Measurements from ENCODE around the gene FAM229B.

FAM229B gene

DNA sequence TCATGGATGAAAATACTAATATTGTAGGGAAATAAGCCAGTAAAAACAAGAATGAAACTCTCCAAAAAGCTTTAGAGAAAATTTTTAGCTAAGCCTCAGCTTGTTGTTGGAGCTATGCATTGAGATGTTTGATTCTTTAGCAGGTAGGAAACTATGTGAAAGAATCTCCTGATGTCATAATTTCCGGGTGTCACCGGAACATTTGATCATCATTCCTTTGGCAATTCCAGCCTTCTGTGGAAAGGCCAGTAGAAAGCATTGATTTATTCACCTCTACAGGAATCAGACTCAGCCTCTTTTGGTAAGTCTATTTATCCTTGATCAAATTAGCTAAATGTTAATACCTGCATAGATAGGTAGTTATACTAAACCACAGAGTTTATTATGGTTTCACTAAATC is 9.5 kb downstream of the FAM229B start:
- TF ChIP-seq POLR2AphosphoS5 (IDR thresholded peaks at IDR 0.05; ENCODE audit: low read depth, low read length) (no peak), TAF1 (IDR thresholded peaks at IDR 0.05; ENCODE audit: borderline replicate concordance, insufficient read depth, low read length) (no peak), SIN3A (IDR thresholded peaks at IDR 0.05; ENCODE audit: borderline replicate concordance, insufficient read depth, low read length) (no peak), FOXP2 (optimal IDR thresholded peaks at IDR 0.05; ENCODE audit: borderline replicate concordance, extremely low read depth, extremely low read length, insufficient read depth) (no peak)
- TF ChIP-seq, protein P1, sequence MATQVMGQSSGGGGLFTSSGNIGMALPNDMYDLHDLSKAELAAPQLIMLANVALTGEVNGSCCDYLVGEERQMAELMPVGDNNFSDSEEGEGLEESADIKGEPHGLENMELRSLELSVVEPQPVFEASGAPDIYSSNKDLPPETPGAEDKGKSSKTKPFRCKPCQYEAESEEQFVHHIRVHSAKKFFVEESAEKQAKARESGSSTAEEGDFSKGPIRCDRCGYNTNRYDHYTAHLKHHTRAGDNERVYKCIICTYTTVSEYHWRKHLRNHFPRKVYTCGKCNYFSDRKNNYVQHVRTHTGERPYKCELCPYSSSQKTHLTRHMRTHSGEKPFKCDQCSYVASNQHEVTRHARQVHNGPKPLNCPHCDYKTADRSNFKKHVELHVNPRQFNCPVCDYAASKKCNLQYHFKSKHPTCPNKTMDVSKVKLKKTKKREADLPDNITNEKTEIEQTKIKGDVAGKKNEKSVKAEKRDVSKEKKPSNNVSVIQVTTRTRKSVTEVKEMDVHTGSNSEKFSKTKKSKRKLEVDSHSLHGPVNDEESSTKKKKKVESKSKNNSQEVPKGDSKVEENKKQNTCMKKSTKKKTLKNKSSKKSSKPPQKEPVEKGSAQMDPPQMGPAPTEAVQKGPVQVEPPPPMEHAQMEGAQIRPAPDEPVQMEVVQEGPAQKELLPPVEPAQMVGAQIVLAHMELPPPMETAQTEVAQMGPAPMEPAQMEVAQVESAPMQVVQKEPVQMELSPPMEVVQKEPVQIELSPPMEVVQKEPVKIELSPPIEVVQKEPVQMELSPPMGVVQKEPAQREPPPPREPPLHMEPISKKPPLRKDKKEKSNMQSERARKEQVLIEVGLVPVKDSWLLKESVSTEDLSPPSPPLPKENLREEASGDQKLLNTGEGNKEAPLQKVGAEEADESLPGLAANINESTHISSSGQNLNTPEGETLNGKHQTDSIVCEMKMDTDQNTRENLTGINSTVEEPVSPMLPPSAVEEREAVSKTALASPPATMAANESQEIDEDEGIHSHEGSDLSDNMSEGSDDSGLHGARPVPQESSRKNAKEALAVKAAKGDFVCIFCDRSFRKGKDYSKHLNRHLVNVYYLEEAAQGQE (IDR thresholded peaks at IDR 0.05; ENCODE audit: insufficient read depth in 1 of 2, low read depth in 2 of 2, low read length in 2 of 2), result no peak

DNA sequence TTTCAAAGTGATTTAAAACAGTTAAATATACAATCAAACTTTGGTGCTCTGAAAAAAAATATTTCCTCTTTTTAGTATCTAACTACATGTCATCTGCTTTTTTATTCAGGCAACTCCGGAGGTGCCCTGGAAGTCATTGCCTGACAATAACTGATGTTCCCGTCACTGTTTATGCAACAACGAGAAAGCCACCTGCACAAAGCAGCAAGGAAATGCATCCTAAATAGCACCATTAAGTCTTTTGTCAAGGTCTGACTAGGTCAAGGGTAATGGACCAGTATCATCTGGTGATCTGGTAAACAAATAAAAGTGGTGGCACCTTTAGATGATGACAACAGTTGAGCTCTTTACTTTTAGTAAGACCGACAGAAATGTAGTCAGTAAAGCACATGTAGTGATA is 13.2 kb downstream of the FAM229B start:
- TF ChIP-seq, protein P1 (IDR thresholded peaks at IDR 0.05; ENCODE audit: insufficient read depth in 1 of 2, low read depth in 2 of 2, low read length in 2 of 2), result no peak
- TF ChIP-seq SIN3A (IDR thresholded peaks at IDR 0.05; ENCODE audit: borderline replicate concordance, insufficient read depth, low read length), result no peak
- no peak for TF ChIP-seq POLR2AphosphoS5 (IDR thresholded peaks at IDR 0.05; ENCODE audit: low read depth, low read length)
- TF ChIP-seq TAF1 (IDR thresholded peaks at IDR 0.05; ENCODE audit: borderline replicate concordance, insufficient read depth, low read length), result no peak
- no peak for TF ChIP-seq FOXP2 (optimal IDR thresholded peaks at IDR 0.05; ENCODE audit: borderline replicate concordance, extremely low read depth, extremely low read length, insufficient read depth)

DNA sequence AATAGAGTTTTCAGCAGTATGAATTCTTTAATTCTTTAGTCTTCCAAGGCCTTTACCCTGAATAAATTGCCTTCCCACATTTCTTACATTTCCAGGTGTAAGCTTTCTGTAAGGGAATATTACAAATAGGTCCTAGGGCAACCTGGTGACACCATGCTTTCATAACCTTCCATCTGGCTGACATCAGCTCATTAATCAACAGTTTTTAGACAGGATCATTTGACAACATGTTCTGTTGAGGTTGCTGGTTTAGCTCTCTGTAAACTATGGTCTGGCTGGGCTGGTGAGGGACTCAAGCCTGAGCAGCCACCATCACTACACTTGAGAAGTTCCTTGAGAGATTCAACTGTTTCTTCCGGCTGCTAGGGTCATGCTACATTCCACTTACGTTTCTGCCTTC is 19.2 kb downstream of the FAM229B start:
- TF ChIP-seq SIN3A (IDR thresholded peaks at IDR 0.05; ENCODE audit: borderline replicate concordance, insufficient read depth, low read length) (no peak), TAF1 (IDR thresholded peaks at IDR 0.05; ENCODE audit: borderline replicate concordance, insufficient read depth, low read length) (no peak), POLR2AphosphoS5 (IDR thresholded peaks at IDR 0.05; ENCODE audit: low read depth, low read length) (no peak), FOXP2 (optimal IDR thresholded peaks at IDR 0.05; ENCODE audit: borderline replicate concordance, extremely low read depth, extremely low read length, insufficient read depth) (no peak)
- TF ChIP-seq, protein P1 (IDR thresholded peaks at IDR 0.05; ENCODE audit: insufficient read depth in 1 of 2, low read depth in 2 of 2, low read length in 2 of 2), result no peak

DNA sequence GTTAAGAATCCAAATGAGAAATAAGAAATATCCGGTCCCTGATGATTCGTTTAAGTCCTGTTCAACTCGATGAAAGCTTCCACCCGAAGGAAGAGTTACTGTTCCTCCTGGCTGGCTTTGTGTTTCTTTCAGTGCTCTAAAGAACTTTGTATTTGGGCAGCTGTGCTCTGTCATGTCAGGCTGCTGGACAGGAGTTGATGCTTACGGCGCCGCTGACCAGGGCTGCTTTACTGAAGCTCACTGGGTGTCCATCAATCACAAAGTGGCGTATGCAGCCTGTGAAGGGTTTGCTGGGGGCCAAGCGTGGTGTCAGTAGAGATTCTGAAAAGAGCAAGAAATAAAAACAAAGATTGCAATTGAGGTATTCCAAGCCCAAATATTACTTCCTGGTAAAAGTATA is 21.9 kb downstream of the FAM229B start:
- TF ChIP-seq SIN3A (IDR thresholded peaks at IDR 0.05; ENCODE audit: borderline replicate concordance, insufficient read depth, low read length), result no peak
- TF ChIP-seq POLR2AphosphoS5 (IDR thresholded peaks at IDR 0.05; ENCODE audit: low read depth, low read length), result no peak
- TF ChIP-seq, protein P1 (IDR thresholded peaks at IDR 0.05; ENCODE audit: insufficient read depth in 1 of 2, low read depth in 2 of 2, low read length in 2 of 2), result no peak
- no peak for TF ChIP-seq FOXP2 (optimal IDR thresholded peaks at IDR 0.05; ENCODE audit: borderline replicate concordance, extremely low read depth, extremely low read length, insufficient read depth)
- TF ChIP-seq TAF1 (IDR thresholded peaks at IDR 0.05; ENCODE audit: borderline replicate concordance, insufficient read depth, low read length), result no peak

DNA sequence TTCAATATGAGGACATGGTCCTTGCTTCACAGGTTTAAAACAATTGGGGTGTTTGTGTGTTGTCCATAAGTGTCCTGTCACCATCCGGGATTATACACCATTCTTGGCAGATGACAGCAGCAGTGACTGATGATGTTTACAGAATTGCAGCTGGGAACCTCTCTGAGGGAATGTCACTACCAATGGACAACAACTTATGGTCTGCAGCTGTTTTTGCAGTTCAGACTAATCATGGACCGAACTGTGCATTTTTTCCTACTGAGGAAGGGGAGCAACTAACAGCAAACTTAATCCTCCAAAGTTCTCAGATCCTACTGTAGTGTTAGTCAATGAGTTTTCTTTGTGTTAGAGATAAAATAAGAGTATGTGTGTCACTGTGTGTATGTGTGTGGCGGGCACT is 26.0 kb downstream of the FAM229B start:
- TF ChIP-seq TAF1 (IDR thresholded peaks at IDR 0.05; ENCODE audit: borderline replicate concordance, insufficient read depth, low read length) (no peak), POLR2AphosphoS5 (IDR thresholded peaks at IDR 0.05; ENCODE audit: low read depth, low read length) (no peak), FOXP2 (optimal IDR thresholded peaks at IDR 0.05; ENCODE audit: borderline replicate concordance, extremely low read depth, extremely low read length, insufficient read depth) (no peak), SIN3A (IDR thresholded peaks at IDR 0.05; ENCODE audit: borderline replicate concordance, insufficient read depth, low read length) (no peak)
- TF ChIP-seq, protein P1 (IDR thresholded peaks at IDR 0.05; ENCODE audit: insufficient read depth in 1 of 2, low read depth in 2 of 2, low read length in 2 of 2), result no peak

Measured in PFSK-1 (cell line).